Loucy (cell line): ENCODE results near the gene INTS1.

ENCODE experiments used
- CTCF ChIP-seq: fragments of 200-600 bp; sonication (generic); conservative IDR thresholded peaks from 2 replicates; pipeline ENCODE4 v1.5.1; 2014; ENCODE audit warnings: mild to moderate bottlenecking, antibody characterized with exemption, low read length
- EZH2phosphoT487 ChIP-seq: fragments of 200-600 bp; IDR thresholded peaks from 2 replicates; pipeline ENCODE4 v1.6.1; 2018; ENCODE audit warnings: antibody characterized with exemption, mild to moderate bottlenecking, moderate library complexity, borderline replicate concordance

- TF ChIP-seq CTCF (no peak), EZH2phosphoT487 (no peak)
Observed at GRCh38 chr7:1452205-1452604, 52.0 kb downstream of the INTS1 start.
